Prostate gland (tissue), 2 donors: ENCODE data around the gene DNAH8.

ENCODE experiments used
- CTCF ChIP-seq, 4 experiments: fragments of 200-600 bp in 2 of 4; fragments of 450-650 bp in 2 of 4; sonication (generic) in 2 of 4; IDR thresholded peaks; 1 replicate in 3 of 4; 2 replicates in 1 of 4; pipeline ENCODE4 v1.5.1; 2016 to 2019; ENCODE audit warnings: antibody characterized with exemption in 4 of 4, mild to moderate bottlenecking in 2 of 4, moderate library complexity in 2 of 4
- POLR2AphosphoS5 ChIP-seq: sonication (generic); formaldehyde crosslinking; IDR thresholded peaks from one replicate; pipeline ENCODE4 v1.6.1; 2017; ENCODE audit warnings: antibody characterized with exemption

- TF ChIP-seq CTCF (IDR thresholded peaks at IDR 0.05): no peak
- no peak for TF ChIP-seq POLR2AphosphoS5
These were observed 358.6 kb downstream of the DNAH8 start for GRCh38 chr6:39073471-39074355.
